H9 (cell line): Measurements from ENCODE around the gene LYZL6. TPM values are rescaled to one million over a fixed set of nuclear protein-coding genes. Genes with fewer than 3 reads are reported as not detected.

Experiments
- DNase-seq: peaks from one replicate; pipeline ENCODE4 v3.0.0-alpha.2; 2017
- H2AFZ ChIP-seq: one replicate; pipeline ENCODE4 v1.6.1; 2013; ENCODE audit warnings: mild to moderate bottlenecking, low read length, control low read depth, moderate library complexity
- H2AK5ac ChIP-seq: 2 replicates; pipeline ENCODE4 v1.6.1; 2013; ENCODE audit warnings: low read length, control low read depth, mixed read lengths; ENCODE audit not compliant: insufficient read length
- H2BK120ac ChIP-seq: one replicate; pipeline ENCODE4 v1.6.1; 2013; ENCODE audit warnings: low read depth, mild to moderate bottlenecking, low read length, control low read depth, inconsistent platforms; ENCODE audit not compliant: poor library complexity, severe bottlenecking
- H2BK12ac ChIP-seq: 2 replicates; pipeline ENCODE4 v1.6.1; 2013; ENCODE audit warnings: low read length, control low read depth, mixed read lengths, low read depth; ENCODE audit not compliant: insufficient read length
- H2BK15ac ChIP-seq: 2 replicates; pipeline ENCODE4 v1.6.1; 2013; ENCODE audit warnings: low read depth, low read length, control low read depth
- H2BK20ac ChIP-seq: one replicate; pipeline ENCODE4 v1.6.1; 2013; ENCODE audit warnings: low read depth, mild to moderate bottlenecking, low read length, control low read depth, inconsistent platforms; ENCODE audit not compliant: poor library complexity, severe bottlenecking
- H2BK5ac ChIP-seq: 2 replicates; pipeline ENCODE4 v1.6.1; 2013; ENCODE audit warnings: low read length, control low read depth, mixed read lengths; ENCODE audit not compliant: insufficient read length
- H3K14ac ChIP-seq: 2 replicates; pipeline ENCODE4 v1.6.1; 2013; ENCODE audit warnings: low read length, control low read depth; ENCODE audit not compliant: insufficient read depth
- H3K18ac ChIP-seq: 2 replicates; pipeline ENCODE4 v1.6.1; 2013; ENCODE audit warnings: low read depth, mild to moderate bottlenecking, mixed read lengths, low read length, control low read depth; ENCODE audit not compliant: insufficient read length
- H3K23ac ChIP-seq: 2 replicates; pipeline ENCODE4 v1.6.1; 2013; ENCODE audit warnings: low read length, control low read depth, mixed read lengths, low read depth; ENCODE audit not compliant: insufficient read length
- H3K23me2 ChIP-seq: 2 replicates; pipeline ENCODE4 v1.6.1; 2013; ENCODE audit warnings: low read depth, mild to moderate bottlenecking, mixed read lengths, low read length, control low read depth; ENCODE audit not compliant: insufficient read length, poor library complexity, severe bottlenecking
- H3K27ac ChIP-seq: 2 replicates; pipeline ENCODE4 v1.5.1; 2013; ENCODE audit warnings: low read length, control low read depth, mixed read lengths, low read depth; ENCODE audit not compliant: insufficient read length
- H3K27me3 ChIP-seq: 2 replicates; pipeline ENCODE4 v1.6.1; 2013; ENCODE audit warnings: low read length, control low read depth, inconsistent platforms; ENCODE audit not compliant: insufficient read depth
- H3K4ac ChIP-seq: 2 replicates; pipeline ENCODE4 v1.6.1; 2013; ENCODE audit warnings: low read depth, mild to moderate bottlenecking, control low read depth, inconsistent platforms, low read length, moderate library complexity
- H3K4me1 ChIP-seq: 2 replicates; pipeline ENCODE4 v1.6.1; 2013; ENCODE audit warnings: low read length, control low read depth, inconsistent platforms; ENCODE audit not compliant: insufficient read depth
- H3K4me2 ChIP-seq: 2 replicates; pipeline ENCODE4 v1.6.1; 2013; ENCODE audit warnings: low read length, control low read depth, mixed read lengths; ENCODE audit not compliant: insufficient read length, insufficient read depth
- H3K56ac ChIP-seq: 2 replicates; pipeline ENCODE4 v1.6.1; 2013; ENCODE audit warnings: low read depth, mild to moderate bottlenecking, mixed read lengths, low read length, control low read depth; ENCODE audit not compliant: insufficient read length
- H3K79me1 ChIP-seq: 2 replicates; pipeline ENCODE4 v1.6.1; 2013; ENCODE audit warnings: low read depth, mild to moderate bottlenecking, moderate library complexity, low read length, control low read depth, inconsistent platforms; ENCODE audit not compliant: insufficient read depth, poor library complexity, severe bottlenecking
- H3K79me2 ChIP-seq: 2 replicates; pipeline ENCODE4 v1.6.1; 2013; ENCODE audit warnings: low read length, control low read depth, inconsistent platforms; ENCODE audit not compliant: insufficient read depth
- H3K9ac ChIP-seq: 2 replicates; pipeline ENCODE4 v1.6.1; 2013; ENCODE audit warnings: low read length, control low read depth, mixed read lengths; ENCODE audit not compliant: insufficient read length; ENCODE audit errors: extremely low read depth
- H3K9me3 ChIP-seq: one replicate; pipeline ENCODE4 v1.6.1; 2013; ENCODE audit warnings: low read depth, low read length, inconsistent platforms; ENCODE audit not compliant: control insufficient read depth
- H3T11ph ChIP-seq: one replicate; pipeline ENCODE4 v1.6.1; 2013; ENCODE audit warnings: mild to moderate bottlenecking, low read length, control low read depth, inconsistent platforms
- H4K20me1 ChIP-seq: one replicate; pipeline ENCODE4 v1.6.1; 2013; ENCODE audit not compliant: control insufficient read depth, insufficient read length, insufficient read depth
- H4K5ac ChIP-seq: 2 replicates; pipeline ENCODE4 v1.6.1; 2013; ENCODE audit warnings: low read depth, mild to moderate bottlenecking, mixed read lengths, low read length, control low read depth; ENCODE audit not compliant: insufficient read length
- H4K8ac ChIP-seq: replicated peaks from 2 replicates; pipeline ENCODE4 v1.6.1; 2013; ENCODE audit warnings: low read length, control low read depth, mixed read lengths, low read depth; ENCODE audit not compliant: insufficient read length
- H4K91ac ChIP-seq: 2 replicates; pipeline ENCODE4 v1.6.1; 2013; ENCODE audit warnings: low read depth, mild to moderate bottlenecking, moderate library complexity, mixed read lengths, low read length, control low read depth; ENCODE audit not compliant: insufficient read length
- H3K27ac Mint-ChIP-seq, 3 experiments: 2 replicates in 2 of 3; 3 replicates in 1 of 3; pipeline ENCODE4 v1.8.0; 2020 to 2021; ENCODE audit warnings: mixed read lengths in 3 of 3, mild to moderate bottlenecking in 1 of 3, moderate library complexity in 1 of 3
- H3K27me3 Mint-ChIP-seq: 2 replicates; pipeline ENCODE4 v1.8.0; 2021; ENCODE audit warnings: low read depth, mild to moderate bottlenecking, moderate library complexity, mixed read lengths
- H3K36me3 Mint-ChIP-seq, 3 experiments: 2 replicates in 2 of 3; 3 replicates in 1 of 3; pipeline ENCODE4 v1.8.0; 2020 to 2021; ENCODE audit warnings: low read depth in 3 of 3, mixed read lengths in 3 of 3; ENCODE audit not compliant: insufficient read depth in 1 of 3
- H3K4me1 Mint-ChIP-seq, 2 experiments: 2 replicates each; pipeline ENCODE4 v1.8.0; 2020; ENCODE audit warnings: mixed read lengths in 2 of 2
- H3K4me3 Mint-ChIP-seq, 2 experiments: 2 replicates in 1 of 2; 3 replicates in 1 of 2; pipeline ENCODE4 v1.8.0; 2020 to 2021; ENCODE audit warnings: mild to moderate bottlenecking in 2 of 2, mixed read lengths in 2 of 2, moderate library complexity in 1 of 2
- H3K9me3 Mint-ChIP-seq, 2 experiments: 2 replicates in 1 of 2; 3 replicates in 1 of 2; pipeline ENCODE4 v1.8.0; 2020; ENCODE audit warnings: mild to moderate bottlenecking in 2 of 2, mixed read lengths in 2 of 2, moderate library complexity in 1 of 2
- WGBS: extraction: QIAGEN DNeasy Blood & Tissue Kit; methylation state at CpG from one replicate; pipeline ENCODE4 v1.1.7; 2013; ENCODE audit warnings: missing lambda C conversion rate, low lambda C conversion rate, mixed read lengths; ENCODE audit not compliant: insufficient read length; ENCODE audit errors: extremely low coverage; 5-methylcytosine and 5-hydroxymethylcytosine counted together
- total RNA-seq: library from RNA; stranded (reverse); gene quantifications from 2 replicates; pipeline ENCODE4 v1.2.1, GENCODE V29; 2021
- TF ChIP-seq, protein P1 (sequence below): fragments of 200-600 bp; sonication (generic); conservative IDR thresholded peaks from 3 replicates; pipeline ENCODE4 v1.8.0; 2021; ENCODE audit warnings: antibody characterized with exemption, mild to moderate bottlenecking

LYZL6 gene
- total RNA-seq, 1 experiment from 2014 or later, result not detected

- H3K14ac ChIP-seq, result no peak overlapping the region
- H3K9ac ChIP-seq, result no peak overlapping the region
Observed at GRCh38 chr17:35909408-35909807, 34.1 kb downstream of the LYZL6 start.

More at GRCh38 chr17:35909408-35909807, 34.1 kb downstream of the LYZL6 start:
- H3K4me1 Mint-ChIP-seq, result no peaks in the 10 kb centered on the region; a peak in 1 of 4 replicates
- no peak overlapping the region for H3K4me3 Mint-ChIP-seq
- Histone ChIP-seq H3K23me2 (no peaks in the 10 kb centered on the region), H4K91ac (no peak overlapping the region), H3K27me3 (no peaks in the 10 kb centered on the region), H3K18ac (no peak overlapping the region), H3K9me3 (no peaks in the 10 kb centered on the region), H2AK5ac (no peak overlapping the region), H3K4me2 (no peak overlapping the region), H4K5ac (no peak overlapping the region), H3K23ac (no peak overlapping the region), H3K56ac (no peak overlapping the region), H2BK15ac (no peak overlapping the region), H3K4ac (no peak overlapping the region), H4K20me1 (no peaks in the 10 kb centered on the region), H3K4me1 (no peaks in the 10 kb centered on the region), H3K79me2 (0 out of 2 replicates have a peak, but pooled peaks cover 1% of the 10 kb centered on the region), H2BK12ac (no peak overlapping the region), H2AFZ (no peak overlapping the region), H3K27ac (no peak overlapping the region), H2BK20ac (no peak overlapping the region), H4K8ac (no peak overlapping the region), H3T11ph (no peak overlapping the region), H2BK120ac (no peak overlapping the region), H2BK5ac (no peak overlapping the region), H3K79me1 (no peaks in the 10 kb centered on the region)
- H3K27me3 Mint-ChIP-seq, result peaks cover 18% of the 10 kb centered on the region
- H3K27ac Mint-ChIP-seq, result no peak overlapping the region
- H3K36me3 Mint-ChIP-seq, result peaks cover 0 to 3% (median 3%) of the 10 kb centered on the region in 3 experiments; a peak in 5 of 7 replicates
- DNase-seq, result no peak
- no CpG with 5 or more reads among the region's 3 CpGs for WGBS
- H3K9me3 Mint-ChIP-seq, result peaks cover 18 to 44% of the 10 kb centered on the region in 2 experiments; a peak in 4 of 5 replicates
- TF ChIP-seq, protein P1, sequence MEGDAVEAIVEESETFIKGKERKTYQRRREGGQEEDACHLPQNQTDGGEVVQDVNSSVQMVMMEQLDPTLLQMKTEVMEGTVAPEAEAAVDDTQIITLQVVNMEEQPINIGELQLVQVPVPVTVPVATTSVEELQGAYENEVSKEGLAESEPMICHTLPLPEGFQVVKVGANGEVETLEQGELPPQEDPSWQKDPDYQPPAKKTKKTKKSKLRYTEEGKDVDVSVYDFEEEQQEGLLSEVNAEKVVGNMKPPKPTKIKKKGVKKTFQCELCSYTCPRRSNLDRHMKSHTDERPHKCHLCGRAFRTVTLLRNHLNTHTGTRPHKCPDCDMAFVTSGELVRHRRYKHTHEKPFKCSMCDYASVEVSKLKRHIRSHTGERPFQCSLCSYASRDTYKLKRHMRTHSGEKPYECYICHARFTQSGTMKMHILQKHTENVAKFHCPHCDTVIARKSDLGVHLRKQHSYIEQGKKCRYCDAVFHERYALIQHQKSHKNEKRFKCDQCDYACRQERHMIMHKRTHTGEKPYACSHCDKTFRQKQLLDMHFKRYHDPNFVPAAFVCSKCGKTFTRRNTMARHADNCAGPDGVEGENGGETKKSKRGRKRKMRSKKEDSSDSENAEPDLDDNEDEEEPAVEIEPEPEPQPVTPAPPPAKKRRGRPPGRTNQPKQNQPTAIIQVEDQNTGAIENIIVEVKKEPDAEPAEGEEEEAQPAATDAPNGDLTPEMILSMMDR, result no peak
